Stimulated activated naive B cell treated with anti-CD40 and anti-IgM and Interleukin-4, amounts not matched to agents 10 μg/mL and 1 μg/mL and 100 μg/mL, for 72 hours (primary cell): ENCODE measurements around the gene ARIH1.

ENCODE experiments used
- ATAC-seq, 2 donors: fragments of 150-1000 bp; cut with Tn5 transposase; replicated peaks; 2 replicates each; pipeline ENCODE4 v1.10.0; 2021; ENCODE audit warnings: moderate library complexity in 1 of 2
- DNase-seq: peaks from one replicate; pipeline ENCODE4 v3.0.0; 2021
- H3K27ac Mint-ChIP-seq: one replicate; pipeline ENCODE4 v1.8.0; 2022; ENCODE audit warnings: mild to moderate bottlenecking, mixed read lengths
- H3K27me3 Mint-ChIP-seq, 2 donors: one replicate each; pipeline ENCODE4 v1.8.0; 2022; ENCODE audit warnings: mixed read lengths in 2 of 2
- H3K36me3 Mint-ChIP-seq, 2 donors: one replicate each; pipeline ENCODE4 v1.8.0; 2022; ENCODE audit warnings: mixed read lengths in 2 of 2, mild to moderate bottlenecking in 1 of 2
- H3K4me1 Mint-ChIP-seq, 2 donors: one replicate each; pipeline ENCODE4 v1.8.0; 2022; ENCODE audit warnings: mixed read lengths in 2 of 2, mild to moderate bottlenecking in 1 of 2
- H3K4me3 Mint-ChIP-seq, 2 donors: one replicate each; pipeline ENCODE4 v1.8.0; 2022; ENCODE audit warnings: mild to moderate bottlenecking in 2 of 2, mixed read lengths in 2 of 2, moderate library complexity in 1 of 2
- H3K9me3 Mint-ChIP-seq, 2 donors: one replicate each; pipeline ENCODE4 v1.8.0; 2022; ENCODE audit warnings: mixed read lengths in 2 of 2, mild to moderate bottlenecking in 1 of 2

The ARIH1 gene

GRCh38 chr15:72496783-72497182, 22.7 kb downstream of the ARIH1 start:
- Mint-ChIP-seq H3K9me3 (no peaks in the 10 kb centered on the region), H3K4me1 (peaks cover 25 to 36% of the 10 kb centered on the region in 2 donors), H3K27me3 (no peaks in the 10 kb centered on the region), H3K27ac (no peak overlapping the region), H3K4me3 (no peak overlapping the region), H3K36me3 (peaks cover 14 to 21% of the 10 kb centered on the region in 2 donors)
- ATAC-seq = no peak
- no peak for DNase-seq

GRCh38 chr15:72497402-72497801, 23.3 kb downstream of the ARIH1 start:
- H3K4me1 Mint-ChIP-seq = peaks cover 24 to 38% of the 10 kb centered on the region in 2 donors

GRCh38 chr15:72502220-72502809, 28.2 kb downstream of the ARIH1 start:
- Mint-ChIP-seq H3K9me3 (no peaks in the 10 kb centered on the region), H3K4me3 (no peak overlapping the region), H3K27me3 (no peaks in the 10 kb centered on the region), H3K36me3 (peaks cover 14 to 21% of the 10 kb centered on the region in 2 donors), H3K4me1 (peaks cover 25 to 33% of the 10 kb centered on the region in 2 donors), H3K27ac (no peak overlapping the region)
- DNase-seq (no peak), ATAC-seq (no peak)

More at GRCh38 chr15:72497402-72497801, 23.3 kb downstream of the ARIH1 start:
- peaks cover 13 to 21% of the 10 kb centered on the region in 2 donors for H3K36me3 Mint-ChIP-seq
- no peaks in the 10 kb centered on the region for H3K27me3 Mint-ChIP-seq
- no peak for ATAC-seq
- H3K27ac Mint-ChIP-seq = no peak overlapping the region
- DNase-seq = no peak
- H3K9me3 Mint-ChIP-seq = no peaks in the 10 kb centered on the region
- H3K4me3 Mint-ChIP-seq = no peak overlapping the region

- H3K4me3 Mint-ChIP-seq = no peak overlapping the region
- H3K27ac Mint-ChIP-seq = no peak overlapping the region
- H3K9me3 Mint-ChIP-seq = no peaks in the 10 kb centered on the region
- DNase-seq (no peak), ATAC-seq (peak in 1 of 2 donors; percentile 29)
- peaks cover 14 to 19% of the 10 kb centered on the region in 2 donors for H3K36me3 Mint-ChIP-seq
- H3K4me1 Mint-ChIP-seq = peaks cover 23 to 31% of the 10 kb centered on the region in 2 donors
- no peaks in the 10 kb centered on the region for H3K27me3 Mint-ChIP-seq
Measured at GRCh38 chr15:72503147-72503546, 29.0 kb downstream of the ARIH1 start.

- Mint-ChIP-seq H3K4me3 (no peak overlapping the region), H3K27ac (no peak overlapping the region), H3K9me3 (no peaks in the 10 kb centered on the region), H3K36me3 (peaks cover 6 to 23% of the 10 kb centered on the region in 2 donors), H3K4me1 (peaks cover 24 to 57% of the 10 kb centered on the region in 2 donors), H3K27me3 (no peaks in the 10 kb centered on the region)
- DNase-seq (no peak), ATAC-seq (no peak)
Measured at GRCh38 chr15:72507402-72508092, 33.4 kb downstream of the ARIH1 start.

- Mint-ChIP-seq H3K27ac (peak overlapping the region; percentile 14), H3K27me3 (no peaks in the 10 kb centered on the region), H3K9me3 (no peaks in the 10 kb centered on the region), H3K36me3 (peaks cover 11 to 24% of the 10 kb centered on the region in 2 donors), H3K4me3 (no peak overlapping the region), H3K4me1 (peaks cover 11 to 49% of the 10 kb centered on the region in 2 donors)
- ATAC-seq = no peak
- no peak for DNase-seq
Measured at GRCh38 chr15:72509484-72509883, 35.4 kb downstream of the ARIH1 start.

- H3K27ac Mint-ChIP-seq = no peak overlapping the region
- DNase-seq (no peak), ATAC-seq (no peak)
- peaks cover 13 to 51% of the 10 kb centered on the region in 2 donors for H3K4me1 Mint-ChIP-seq
- peaks cover 18 to 32% of the 10 kb centered on the region in 2 donors for H3K36me3 Mint-ChIP-seq
- no peak overlapping the region for H3K4me3 Mint-ChIP-seq
- peaks cover 3 to 7% of the 10 kb centered on the region in 2 donors for H3K9me3 Mint-ChIP-seq
- no peaks in the 10 kb centered on the region for H3K27me3 Mint-ChIP-seq
Measured at GRCh38 chr15:72511536-72511935, 37.4 kb downstream of the ARIH1 start.

GRCh38 chr15:72515591-72516389, 41.7 kb downstream of the ARIH1 start:
- DNase-seq (no peak), ATAC-seq (no peak)
- Mint-ChIP-seq H3K4me3 (no peak overlapping the region), H3K4me1 (peaks cover 11 to 45% of the 10 kb centered on the region in 2 donors), H3K9me3 (peaks cover 5 to 9% of the 10 kb centered on the region in 2 donors), H3K27me3 (no peaks in the 10 kb centered on the region), H3K36me3 (peaks cover 29 to 41% of the 10 kb centered on the region in 2 donors), H3K27ac (peak overlapping the region; percentile 56)

- H3K27me3 Mint-ChIP-seq = no peaks in the 10 kb centered on the region
- DNase-seq (no peak), ATAC-seq (peak; percentile 41 to 51)
- H3K4me1 Mint-ChIP-seq = peaks cover 15 to 40% of the 10 kb centered on the region in 2 donors
- no peak overlapping the region for H3K4me3 Mint-ChIP-seq
- H3K27ac Mint-ChIP-seq = no peak overlapping the region
- peaks cover 5 to 9% of the 10 kb centered on the region in 2 donors for H3K9me3 Mint-ChIP-seq
- H3K36me3 Mint-ChIP-seq = peaks cover 33 to 47% of the 10 kb centered on the region in 2 donors
Measured at GRCh38 chr15:72516777-72517176, 42.6 kb downstream of the ARIH1 start.

GRCh38 chr15:72521682-72522081, 47.6 kb downstream of the ARIH1 start:
- no peak overlapping the region for H3K4me3 Mint-ChIP-seq
- peaks cover 25 to 45% of the 10 kb centered on the region in 2 donors for H3K36me3 Mint-ChIP-seq
- ATAC-seq (no peak), DNase-seq (no peak)
- no peaks in the 10 kb centered on the region for H3K27me3 Mint-ChIP-seq
- peaks cover 0 to 1% of the 10 kb centered on the region in 2 donors for H3K9me3 Mint-ChIP-seq
- H3K4me1 Mint-ChIP-seq = peaks cover 10 to 23% of the 10 kb centered on the region in 2 donors
- H3K27ac Mint-ChIP-seq = no peak overlapping the region

GRCh38 chr15:72532991-72533601, 59.0 kb downstream of the ARIH1 start:
- Mint-ChIP-seq H3K4me1 (peaks cover 12 to 17% of the 10 kb centered on the region in 2 donors), H3K27ac (no peak overlapping the region), H3K36me3 (peaks cover 2 to 12% of the 10 kb centered on the region in 2 donors), H3K4me3 (no peak overlapping the region), H3K9me3 (no peaks in the 10 kb centered on the region), H3K27me3 (no peaks in the 10 kb centered on the region)
- ATAC-seq = no peak
- DNase-seq = no peak

- ATAC-seq = no peak
- Mint-ChIP-seq H3K4me3 (no peak overlapping the region), H3K27ac (no peak overlapping the region), H3K9me3 (peaks cover 3 to 6% of the 10 kb centered on the region in 2 donors), H3K36me3 (peaks cover 8 to 13% of the 10 kb centered on the region in 2 donors), H3K27me3 (no peaks in the 10 kb centered on the region), H3K4me1 (peaks cover 6 to 14% of the 10 kb centered on the region in 2 donors)
- no peak for DNase-seq
Measured at GRCh38 chr15:72534523-72534922, 60.4 kb downstream of the ARIH1 start.

- no peak for ATAC-seq
- Mint-ChIP-seq H3K27me3 (no peaks in the 10 kb centered on the region), H3K4me1 (peaks cover 5 to 6% of the 10 kb centered on the region in 2 donors), H3K36me3 (peaks cover 16 to 18% of the 10 kb centered on the region in 2 donors), H3K9me3 (peaks cover 6 to 8% of the 10 kb centered on the region in 2 donors), H3K4me3 (no peak overlapping the region), H3K27ac (no peak overlapping the region)
- DNase-seq = no peak
Measured at GRCh38 chr15:72535911-72536310, 61.8 kb downstream of the ARIH1 start.

GRCh38 chr15:72536506-72536905, 62.4 kb downstream of the ARIH1 start:
- H3K27ac Mint-ChIP-seq = no peak overlapping the region
- H3K4me1 Mint-ChIP-seq = peaks cover 5 to 7% of the 10 kb centered on the region in 2 donors
- peaks cover 22 to 24% of the 10 kb centered on the region in 2 donors for H3K36me3 Mint-ChIP-seq
- ATAC-seq = no peak
- DNase-seq = no peak
- no peak overlapping the region for H3K4me3 Mint-ChIP-seq
- peaks cover 10% of the 10 kb centered on the region in 2 donors for H3K9me3 Mint-ChIP-seq
- no peaks in the 10 kb centered on the region for H3K27me3 Mint-ChIP-seq
